Measurements from ENCODE around the gene NOTO. TPM values are rescaled to one million over a fixed set of nuclear protein-coding genes. Genes with fewer than 3 reads are reported as not detected.

NOTO gene
- total and polyA plus RNA-seq, 2 of the 8 experiments (the other 6 are each of a cell fraction or from before 2014, with no cell fraction given) = 0.33 to 0.54 TPM

- no peak for TF ChIP-seq CEBPB (IDR thresholded peaks at IDR 0.05; ENCODE audit: low read depth, low read length)
- TF ChIP-seq RFX5 (IDR thresholded peaks at IDR 0.05; ENCODE audit: borderline replicate concordance, low read depth, low read length) = no peak
- no peak for TF ChIP-seq RXRA (IDR thresholded peaks at IDR 0.05; ENCODE audit: insufficient read depth, low read depth, low read length)
- TF ChIP-seq RAD21 (IDR thresholded peaks at IDR 0.05 in 1 of 2, conservative IDR thresholded peaks at IDR 0.05 in 1 of 2; ENCODE audit: low read depth in 2 of 2, low read length in 2 of 2) = no peak
- no peak for TF ChIP-seq TBP (IDR thresholded peaks at IDR 0.05; ENCODE audit: low read depth, low read length)
- TF ChIP-seq SAP30 (IDR thresholded peaks at IDR 0.05; ENCODE audit: insufficient read depth, insufficient replicate concordance, low read length) = no peak
- no peak for TF ChIP-seq CHD7 (IDR thresholded peaks at IDR 0.05; ENCODE audit: insufficient replicate concordance, low read length)
- TF ChIP-seq CHD1 (IDR thresholded peaks at IDR 0.05; ENCODE audit: low read depth, low read length) = no peak
Measured at GRCh38 chr2:73257425-73258125, 55.2 kb downstream of the NOTO start (continued).

All from H1 (cell line).